MG63 (cell line): ENCODE measurements around the gene GPR78. TPM values are rescaled to one million over a fixed set of nuclear protein-coding genes. Genes with fewer than 3 reads are reported as not detected.
"Not testable (repeated sequence)": the region's sequence is repeated elsewhere in the genome, so short reads cannot be mapped to it uniquely, and the experiment has no call there.

Experiments
- DNase-seq: peaks from one replicate; pipeline ENCODE4 v3.0.0-alpha.2; 2020
- H3K27me3 ChIP-seq: fragments of 250-450 bp; sonication (Bioruptor Pico); 2 replicates; pipeline ENCODE4 v1.5.1; 2020; ENCODE audit warnings: mild to moderate bottlenecking, moderate library complexity
- H3K36me3 ChIP-seq: fragments of 250-450 bp; sonication (Bioruptor Pico); 2 replicates; pipeline ENCODE4 v1.5.1; 2020; ENCODE audit warnings: mild to moderate bottlenecking, moderate library complexity
- H3K4me3 ChIP-seq: fragments of 250-450 bp; sonication (Bioruptor Pico); 2 replicates; pipeline ENCODE4 v1.5.1; 2020; ENCODE audit warnings: mild to moderate bottlenecking, moderate library complexity
- H3K9me3 ChIP-seq: fragments of 250-450 bp; sonication (Bioruptor Pico); 2 replicates; pipeline ENCODE4 v1.5.1; 2020; ENCODE audit warnings: mild to moderate bottlenecking, moderate library complexity
- total RNA-seq: library from RNA; depleted of rRNA; stranded (reverse); fragments of >200 nt; shearing (Covaris generic); gene quantifications from 2 replicates; pipeline ENCODE4 v1.2.3, GENCODE V29; 2014; ENCODE audit warnings: low replicate concordance

Gene GPR78
- total RNA-seq, 1 experiment from 2014 or later: 0.33 TPM

DNA sequence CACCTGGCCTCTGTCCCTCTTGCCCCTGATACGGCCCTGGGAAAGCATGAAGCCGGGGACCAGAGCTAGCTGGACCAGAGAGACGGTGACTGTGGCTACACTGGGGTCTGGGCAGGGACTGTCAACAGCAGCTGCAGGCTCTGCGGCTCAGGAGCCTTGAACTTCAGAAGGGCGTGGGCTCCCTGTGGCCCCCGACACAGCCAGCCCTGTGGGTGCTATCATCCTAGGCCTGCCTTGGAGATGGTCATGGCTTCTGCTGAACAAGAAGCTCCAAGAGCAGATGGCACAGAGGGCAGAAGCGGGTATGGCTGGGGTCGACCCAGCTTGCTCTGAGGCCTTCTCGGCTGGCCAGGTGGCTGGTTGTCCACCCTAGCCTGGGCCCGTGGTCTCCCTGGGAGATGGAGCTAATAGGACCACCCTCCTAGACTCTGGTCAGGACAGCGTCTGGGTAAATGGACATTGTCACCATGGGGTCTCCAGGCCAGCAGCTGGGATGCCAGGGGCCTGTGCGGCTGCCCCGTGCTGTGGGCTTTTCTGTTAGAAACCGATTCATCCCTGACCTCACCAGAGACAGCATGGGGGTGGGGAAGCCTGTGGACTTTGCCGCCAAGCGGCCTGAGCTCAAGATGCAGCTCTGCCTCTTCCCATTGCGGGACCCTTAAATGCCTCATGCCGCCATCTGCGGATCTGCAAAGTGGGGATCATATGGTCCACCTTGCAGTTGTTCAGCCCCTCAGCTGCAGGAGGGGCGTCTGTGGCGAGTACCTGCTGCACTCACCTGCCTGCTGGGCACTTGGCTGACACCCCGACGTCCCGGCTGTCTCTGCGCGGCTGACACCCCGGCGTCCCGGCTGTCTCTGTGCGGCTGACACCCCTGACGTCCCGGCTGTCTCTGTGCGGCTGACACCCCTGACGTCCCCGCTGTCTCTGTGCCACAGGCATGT, 33.5 kb downstream of the GPR78 start:
- Histone ChIP-seq H3K27me3 (no peaks in the 10 kb centered on the region), H3K4me3 (no peak overlapping the region), H3K9me3 (no peaks in the 10 kb centered on the region), H3K36me3 (no peaks in the 10 kb centered on the region)
- no peak for DNase-seq

DNA sequence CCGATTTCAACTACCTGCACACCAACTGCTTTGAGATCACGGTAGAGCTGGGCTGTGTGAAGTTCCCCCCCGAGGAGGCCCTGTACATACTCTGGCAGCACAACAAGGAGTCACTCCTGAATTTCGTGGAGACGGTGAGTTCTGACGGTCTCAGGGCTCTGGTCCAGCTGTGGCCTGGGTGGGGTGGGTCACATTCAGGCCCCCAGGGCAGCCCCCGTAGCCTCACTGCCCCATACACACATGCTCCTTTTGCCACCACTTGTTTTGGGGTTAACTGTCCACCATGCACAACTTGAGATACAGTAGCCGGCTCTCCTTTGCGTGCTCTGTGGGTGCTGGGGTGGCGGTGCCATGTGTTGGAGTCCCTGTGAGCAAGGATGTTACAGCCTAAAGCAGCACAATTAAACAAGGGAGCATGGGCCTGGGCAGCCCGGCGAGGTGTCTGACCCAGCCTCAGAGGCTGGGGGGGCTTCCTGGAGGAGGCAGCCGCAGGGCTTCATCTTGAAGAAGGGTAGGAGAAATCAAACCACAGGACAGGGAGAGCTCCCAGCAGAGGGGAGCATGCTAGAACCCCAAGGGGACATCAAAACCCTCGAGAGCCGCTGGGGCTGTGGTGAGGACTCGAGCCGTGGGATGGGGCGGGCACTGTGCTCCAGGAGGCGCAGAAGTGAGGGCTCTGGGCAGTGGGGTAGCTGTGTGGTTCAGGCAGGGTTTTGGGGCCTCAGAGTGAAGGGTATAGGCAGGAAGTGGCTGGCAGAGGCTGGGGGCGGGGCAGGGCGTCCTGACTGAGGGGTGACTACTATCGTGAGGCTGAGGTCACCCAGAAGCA, 34.4 kb downstream of the GPR78 start:
- H3K36me3 ChIP-seq: no peaks in the 10 kb centered on the region

DNA sequence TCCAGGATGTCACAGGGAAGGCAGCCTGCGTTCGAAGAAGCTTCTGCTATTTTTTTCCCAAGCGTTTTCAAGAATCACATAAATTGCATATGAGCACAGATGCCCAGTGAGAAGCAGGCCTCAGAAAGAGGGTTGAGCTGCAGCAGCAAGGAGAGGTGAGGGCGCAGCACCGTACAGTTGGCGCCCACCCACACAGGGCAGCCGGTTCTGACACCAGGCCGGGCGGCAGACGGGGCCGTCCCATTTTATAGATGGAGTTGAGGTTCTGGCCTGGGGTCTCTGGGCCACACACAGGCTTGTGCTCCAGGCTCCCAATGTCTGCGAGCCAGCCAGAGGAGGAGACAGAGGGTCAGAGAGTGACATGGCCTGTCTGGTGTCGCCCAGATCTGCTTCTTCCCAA, 35.2 kb downstream of the GPR78 start:
- Histone ChIP-seq H3K36me3 (no peaks in the 10 kb centered on the region), H3K4me3 (no peak overlapping the region), H3K9me3 (no peaks in the 10 kb centered on the region), H3K27me3 (no peaks in the 10 kb centered on the region)
- DNase-seq: no peak

More for the DNA sequence above, 34.4 kb downstream of the GPR78 start:
- Histone ChIP-seq H3K9me3 (no peaks in the 10 kb centered on the region), H3K4me3 (no peak overlapping the region), H3K27me3 (no peaks in the 10 kb centered on the region)
- no peak for DNase-seq

DNA sequence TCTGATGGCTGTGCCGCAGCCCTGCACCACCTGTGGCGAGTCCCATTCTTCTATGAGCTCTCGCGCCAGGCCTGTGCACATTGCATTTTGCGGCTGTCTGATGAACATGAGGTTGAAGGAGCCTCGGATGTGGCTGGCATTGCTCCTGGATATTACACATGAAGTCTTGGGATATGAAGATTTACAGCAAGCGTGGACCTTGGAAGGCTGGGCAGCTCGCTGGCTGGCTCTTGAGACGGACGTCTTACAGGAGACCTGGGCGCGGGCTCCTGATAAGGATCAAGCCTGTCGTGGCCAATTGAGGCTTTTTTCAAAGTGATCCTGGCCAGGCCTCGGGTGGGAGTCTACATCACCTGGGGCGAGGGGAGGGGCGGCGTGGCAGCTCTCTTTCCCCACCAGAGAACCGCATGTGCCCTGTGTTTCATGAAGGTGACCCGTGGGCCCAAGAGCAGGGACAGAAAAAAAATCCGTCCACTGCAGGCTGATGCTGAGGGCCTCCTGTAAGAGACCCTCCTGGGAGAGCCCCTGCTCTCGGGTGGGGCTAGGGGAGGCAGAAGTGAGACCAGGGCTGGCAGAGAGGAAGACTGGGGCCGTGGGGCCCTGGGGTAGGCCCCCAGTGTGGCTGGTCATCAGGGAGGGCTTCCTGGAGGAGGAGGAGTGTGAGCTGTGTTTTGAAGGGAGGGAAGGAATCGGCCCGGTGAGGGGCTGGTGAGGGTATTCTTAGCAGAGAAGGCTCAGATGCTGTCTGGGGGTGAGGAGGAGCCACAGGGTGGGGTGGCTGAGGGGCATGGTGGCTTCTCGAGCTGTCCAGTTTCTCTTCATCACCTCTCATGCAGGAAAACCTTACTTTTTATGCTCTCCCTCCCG, 36.0 kb downstream of the GPR78 start:
- DNase-seq: no peak
- Histone ChIP-seq H3K27me3 (no peaks in the 10 kb centered on the region), H3K36me3 (no peaks in the 10 kb centered on the region), H3K9me3 (no peaks in the 10 kb centered on the region), H3K4me3 (no peak overlapping the region)

DNA sequence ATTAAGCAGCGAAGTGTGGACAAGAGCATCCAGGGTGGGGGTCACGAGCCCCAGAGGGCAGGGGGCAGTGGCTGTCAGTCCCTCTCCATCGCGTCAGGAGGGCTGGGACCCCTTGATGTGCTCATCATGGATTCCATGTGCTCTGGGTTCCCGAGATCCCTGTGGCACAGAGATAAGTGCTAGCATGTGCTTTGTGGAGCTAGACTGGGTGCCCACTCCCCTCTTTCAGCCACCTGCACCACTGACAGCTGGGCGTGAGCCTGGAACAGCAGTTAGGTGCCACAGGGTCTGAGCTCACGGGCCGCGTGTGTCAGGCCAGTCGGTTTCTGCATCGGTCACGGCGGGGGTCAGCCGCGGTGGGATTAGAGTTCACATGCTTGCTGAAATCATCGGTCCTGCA, 36.6 kb downstream of the GPR78 start:
- no peaks in the 10 kb centered on the region for H3K9me3 ChIP-seq
- no peak for DNase-seq
- H3K36me3 ChIP-seq: no peaks in the 10 kb centered on the region

DNA sequence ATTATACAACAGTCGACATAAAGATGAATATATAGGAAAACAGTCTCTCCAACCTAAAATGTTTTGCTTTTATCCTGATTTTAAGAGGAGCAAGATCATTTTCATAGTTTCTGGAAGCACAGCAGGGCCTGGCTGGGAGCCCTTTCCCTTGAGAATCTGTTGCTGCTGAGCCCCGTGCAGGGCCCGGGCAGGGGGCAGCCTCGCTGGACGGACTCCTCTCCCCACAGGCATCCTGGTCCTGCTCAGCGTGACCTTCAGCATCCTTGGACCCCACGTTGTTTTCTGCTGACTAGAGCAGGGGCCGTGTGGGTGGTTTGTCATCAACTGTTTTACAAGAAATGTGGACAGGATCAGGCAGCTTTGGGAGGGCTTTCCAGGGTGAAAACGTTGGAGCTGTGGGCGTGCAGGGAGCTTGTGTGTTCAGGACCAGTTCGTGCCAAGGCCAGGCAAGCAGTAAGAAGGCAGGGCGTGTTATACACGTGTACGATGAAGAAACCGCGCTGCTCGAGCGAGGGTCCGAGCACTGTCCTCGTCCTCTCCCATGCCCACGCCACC, 37.4 kb downstream of the GPR78 start:
- Histone ChIP-seq H3K36me3 (no peaks in the 10 kb centered on the region), H3K27me3 (no peaks in the 10 kb centered on the region), H3K4me3 (no peak overlapping the region), H3K9me3 (no peaks in the 10 kb centered on the region)
- no peak for DNase-seq

More for the DNA sequence above, 36.6 kb downstream of the GPR78 start:
- no peak overlapping the region for H3K4me3 ChIP-seq
- H3K27me3 ChIP-seq: no peaks in the 10 kb centered on the region

DNA sequence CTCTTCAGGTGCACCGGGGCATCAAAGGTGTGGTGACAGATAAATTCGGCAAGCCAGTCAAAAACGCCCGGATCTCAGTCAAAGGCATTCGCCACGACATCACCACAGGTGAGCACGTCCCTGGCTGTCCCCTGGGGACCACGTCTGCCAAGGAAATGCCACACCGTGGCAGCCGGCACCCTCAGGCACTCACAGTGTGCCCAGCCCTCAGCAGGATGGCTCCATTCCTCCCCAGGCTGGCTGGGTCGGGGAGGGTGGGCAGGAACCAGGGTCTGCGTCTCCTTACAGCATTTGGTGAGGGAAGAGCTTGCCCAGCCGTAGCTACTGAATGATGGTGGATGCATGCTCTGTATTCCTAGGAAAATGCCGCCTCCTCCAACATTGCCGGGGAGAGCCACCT, 38.2 kb downstream of the GPR78 start:
- no peaks in the 10 kb centered on the region for H3K9me3 ChIP-seq
- H3K27me3 ChIP-seq: no peaks in the 10 kb centered on the region
- no peaks in the 10 kb centered on the region for H3K36me3 ChIP-seq
- H3K4me3 ChIP-seq: no peak overlapping the region
- no peak for DNase-seq

DNA sequence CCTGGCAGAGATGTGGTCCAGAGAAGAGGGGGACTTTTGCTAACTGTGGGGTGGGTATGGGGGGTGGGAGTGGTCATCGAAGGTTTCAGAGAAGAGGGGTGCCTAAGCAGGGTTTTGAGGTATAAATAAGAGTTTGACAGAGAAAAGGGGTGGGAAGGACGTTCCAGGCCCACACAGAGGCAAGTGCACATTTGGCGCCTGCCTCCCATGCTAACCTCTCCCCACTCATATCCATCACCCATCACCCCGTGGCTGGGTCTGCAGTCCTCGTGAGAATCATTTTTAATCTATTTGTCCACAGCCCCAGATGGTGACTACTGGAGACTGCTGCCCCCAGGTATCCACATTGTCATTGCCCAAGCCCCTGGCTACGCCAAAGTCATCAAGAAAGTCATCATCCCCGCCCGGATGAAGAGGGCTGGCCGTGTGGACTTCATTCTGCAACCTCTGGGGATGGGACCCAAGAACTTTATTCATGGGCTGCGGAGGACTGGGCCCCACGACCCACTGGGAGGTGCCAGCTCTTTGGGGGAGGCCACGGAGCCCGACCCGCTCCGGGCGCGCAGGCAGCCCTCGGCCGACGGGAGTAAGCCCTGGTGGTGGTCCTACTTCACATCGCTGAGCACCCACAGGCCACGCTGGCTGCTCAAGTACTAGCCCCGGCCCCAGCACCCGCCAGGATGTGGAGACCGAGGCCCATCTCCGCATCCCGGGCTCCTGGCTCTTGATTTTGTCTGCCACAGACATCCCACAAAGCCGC, 38.9 kb downstream of the GPR78 start:
- Histone ChIP-seq H3K27me3 (no peaks in the 10 kb centered on the region), H3K4me3 (no peak overlapping the region), H3K36me3 (no peaks in the 10 kb centered on the region), H3K9me3 (no peaks in the 10 kb centered on the region)
- no peak for DNase-seq

DNA sequence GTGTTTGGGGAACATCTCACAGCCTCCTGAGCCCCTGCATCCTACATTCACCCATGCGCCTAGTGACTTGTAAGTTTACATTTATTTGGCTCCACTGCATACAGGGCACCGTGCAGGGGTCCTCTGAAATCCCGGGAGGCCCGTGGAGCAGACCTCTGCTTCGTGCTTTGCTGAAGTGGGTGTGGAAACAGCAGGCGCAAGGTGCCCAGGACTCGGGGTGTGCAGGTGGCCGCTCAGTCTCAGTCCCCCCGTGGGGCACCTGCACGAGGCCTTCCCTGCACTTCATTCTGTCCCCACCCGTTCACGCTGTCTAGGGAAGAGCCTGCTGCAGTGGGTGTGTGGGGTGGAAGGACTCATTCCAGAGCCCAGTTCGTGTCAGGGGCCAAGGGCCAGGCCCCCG, 40.9 kb downstream of the GPR78 start:
- not testable (repeated sequence) for H3K9me3 ChIP-seq, H3K36me3 ChIP-seq, H3K4me3 ChIP-seq, DNase-seq, H3K27me3 ChIP-seq

DNA sequence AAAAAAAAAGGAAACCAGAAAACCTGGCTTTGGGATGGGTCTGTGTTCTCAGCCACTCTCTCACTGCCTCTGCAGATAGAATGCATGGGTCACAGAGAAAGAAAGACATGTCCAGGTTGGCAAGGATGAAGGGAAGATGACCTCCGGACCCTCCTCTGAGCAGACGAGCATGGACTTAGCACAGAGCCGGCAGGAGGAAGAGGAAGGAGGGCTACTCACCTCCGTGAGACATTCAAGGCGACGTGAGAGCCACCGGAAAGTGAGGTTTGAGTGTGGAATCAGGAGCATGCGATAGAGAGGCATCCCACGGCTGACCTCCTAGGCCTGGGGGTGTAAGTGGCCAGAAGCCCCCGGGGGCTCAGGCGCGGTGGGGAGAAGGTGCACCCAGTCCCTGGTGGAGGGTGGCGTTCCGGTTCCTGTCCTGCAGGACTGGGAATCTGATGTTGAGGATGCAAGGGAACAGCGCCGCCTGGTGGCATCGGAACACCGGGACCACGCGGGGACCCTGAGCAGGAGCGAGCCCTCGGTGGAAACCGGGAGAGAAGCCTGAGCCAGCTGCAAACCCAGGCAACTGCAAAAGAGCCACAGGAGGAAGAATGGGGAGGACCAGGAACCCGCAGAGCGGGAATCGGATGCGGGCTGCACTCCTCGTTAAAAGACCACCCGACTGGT, 44.5 kb downstream of the GPR78 start:
- H3K4me3 ChIP-seq, DNase-seq, H3K27me3 ChIP-seq, H3K36me3 ChIP-seq, H3K9me3 ChIP-seq: not testable (repeated sequence)

DNA sequence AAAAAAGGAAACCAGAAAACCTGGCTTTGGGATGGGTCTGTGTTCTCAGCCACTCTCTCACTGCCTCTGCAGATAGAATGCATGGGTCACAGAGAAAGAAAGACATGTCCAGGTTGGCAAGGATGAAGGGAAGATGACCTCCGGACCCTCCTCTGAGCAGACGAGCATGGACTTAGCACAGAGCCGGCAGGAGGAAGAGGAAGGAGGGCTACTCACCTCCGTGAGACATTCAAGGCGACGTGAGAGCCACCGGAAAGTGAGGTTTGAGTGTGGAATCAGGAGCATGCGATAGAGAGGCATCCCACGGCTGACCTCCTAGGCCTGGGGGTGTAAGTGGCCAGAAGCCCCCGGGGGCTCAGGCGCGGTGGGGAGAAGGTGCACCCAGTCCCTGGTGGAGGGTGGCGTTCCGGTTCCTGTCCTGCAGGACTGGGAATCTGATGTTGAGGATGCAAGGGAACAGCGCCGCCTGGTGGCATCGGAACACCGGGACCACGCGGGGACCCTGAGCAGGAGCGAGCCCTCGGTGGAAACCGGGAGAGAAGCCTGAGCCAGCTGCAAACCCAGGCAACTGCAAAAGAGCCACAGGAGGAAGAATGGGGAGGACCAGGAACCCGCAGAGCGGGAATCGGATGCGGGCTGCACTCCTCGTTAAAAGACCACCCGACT, 50.2 kb downstream of the GPR78 start:
- H3K9me3 ChIP-seq, H3K36me3 ChIP-seq, H3K27me3 ChIP-seq, H3K4me3 ChIP-seq, DNase-seq: not testable (repeated sequence)

DNA sequence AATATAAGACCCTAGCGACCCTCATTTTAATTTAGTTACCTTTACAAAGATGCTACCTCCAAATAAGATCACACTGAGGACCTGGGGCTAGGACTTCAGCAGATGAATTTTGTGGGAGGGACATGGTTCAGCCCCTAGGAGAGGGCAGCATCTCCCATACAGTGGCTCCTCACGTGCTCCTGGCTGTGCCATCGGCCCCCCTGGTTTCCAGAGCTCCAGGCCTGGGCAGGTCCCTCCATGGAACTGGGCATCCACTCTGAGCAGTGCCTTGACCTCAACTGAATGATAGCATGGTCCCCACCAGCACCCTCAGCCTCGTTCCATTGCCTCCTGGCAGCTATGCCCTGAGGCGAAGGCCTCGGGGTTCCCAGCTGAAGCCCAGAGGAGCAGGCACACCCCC, 51.7 kb downstream of the GPR78 start:
- not testable (repeated sequence) for H3K36me3 ChIP-seq, H3K4me3 ChIP-seq, DNase-seq, H3K27me3 ChIP-seq, H3K9me3 ChIP-seq

DNA sequence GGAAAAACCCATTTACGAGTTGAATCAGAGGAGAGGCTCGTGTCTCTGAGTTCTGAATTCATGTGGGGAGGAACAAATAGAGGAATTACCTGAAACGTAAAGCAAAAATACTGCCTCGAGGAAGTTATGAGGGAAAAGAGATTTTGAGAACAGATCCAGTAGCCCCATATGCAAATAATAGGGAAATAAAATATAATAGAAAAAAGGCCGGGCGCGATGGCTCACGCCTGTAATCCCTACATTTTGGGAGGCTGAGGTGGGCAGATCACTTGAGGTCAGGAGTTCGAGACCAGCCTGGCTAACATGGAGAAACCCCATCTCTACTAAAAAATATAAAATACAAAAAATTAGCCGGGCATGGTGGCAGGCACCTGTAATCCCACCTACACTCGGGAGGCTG, 54.6 kb downstream of the GPR78 start:
- DNase-seq, H3K27me3 ChIP-seq: not testable (repeated sequence)

DNA sequence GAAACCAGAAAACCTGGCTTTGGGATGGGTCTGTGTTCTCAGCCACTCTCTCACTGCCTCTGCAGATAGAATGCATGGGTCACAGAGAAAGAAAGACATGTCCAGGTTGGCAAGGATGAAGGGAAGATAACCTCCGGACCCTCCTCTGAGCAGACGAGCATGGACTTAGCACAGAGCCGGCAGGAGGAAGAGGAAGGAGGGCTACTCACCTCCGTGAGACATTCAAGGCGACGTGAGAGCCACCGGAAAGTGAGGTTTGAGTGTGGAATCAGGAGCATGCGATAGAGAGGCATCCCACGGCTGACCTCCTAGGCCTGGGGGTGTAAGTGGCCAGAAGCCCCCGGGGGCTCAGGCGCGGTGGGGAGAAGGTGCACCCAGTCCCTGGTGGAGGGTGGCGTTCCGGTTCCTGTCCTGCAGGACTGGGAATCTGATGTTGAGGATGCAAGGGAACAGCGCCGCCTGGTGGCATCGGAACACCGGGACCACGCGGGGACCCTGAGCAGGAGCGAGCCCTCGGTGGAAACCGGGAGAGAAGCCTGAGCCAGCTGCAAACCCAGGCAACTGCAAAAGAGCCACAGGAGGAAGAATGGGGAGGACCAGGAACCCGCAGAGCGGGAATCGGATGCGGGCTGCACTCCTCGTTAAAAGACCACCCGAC, 55.8 kb downstream of the GPR78 start:
- H3K9me3 ChIP-seq, DNase-seq, H3K4me3 ChIP-seq, H3K36me3 ChIP-seq, H3K27me3 ChIP-seq: not testable (repeated sequence)

More for the DNA sequence above, 54.6 kb downstream of the GPR78 start:
- not testable (repeated sequence) for H3K9me3 ChIP-seq, H3K36me3 ChIP-seq, H3K4me3 ChIP-seq
